Lower leg skin (tissue), 4 donors: ENCODE data around the gene DNASE1L1. TPM values are rescaled to one million over a fixed set of nuclear protein-coding genes. Genes with fewer than 3 reads are reported as not detected.

Source experiments
- DNase-seq, 2 donors: peaks; one replicate each; pipeline ENCODE4 v3.0.0-alpha.2; 2019; ENCODE audit warnings: low spot score in 2 of 2
- H3K4me3 ChIP-seq: fragments of 200-600 bp; sonication (generic); 2 replicates; pipeline ENCODE4 v1.5.1; 2017; ENCODE audit warnings: mild to moderate bottlenecking, low read depth; ENCODE audit not compliant: poor library complexity, severe bottlenecking
- POLR2A ChIP-seq, 2 donors: fragments of 450-650 bp; IDR thresholded peaks; one replicate each; pipeline ENCODE4 v1.6.1; 2016 to 2017; ENCODE audit warnings: antibody characterized with exemption in 2 of 2, mild to moderate bottlenecking in 1 of 2, moderate library complexity in 1 of 2
- WGBS, 2 donors: methylation state at CpG; one replicate each; pipeline ENCODE4 v1.1.5; 2018; 5-methylcytosine and 5-hydroxymethylcytosine counted together
- intact Hi-C: fragments of 100-400 bp; cut with DNase I; formaldehyde crosslinking; loops from one replicate; pipeline ENCODE4 v1.15.0; 2023; ENCODE audit warnings: low total_unique reads
- microRNA-seq, 2 donors: library from miRNA; unstranded; fragments of <30 nt; microRNA quantifications; one replicate each; pipeline ENCODE4, GENCODE V29; 2016; ENCODE audit warnings: borderline replicate concordance in 2 of 2, borderline number of aligned reads in 1 of 2
- total RNA-seq, 4 donors: library from RNA; depleted of rRNA; stranded (reverse); fragments of >200 nt; gene quantifications; one replicate each; pipeline ENCODE4 v1.1.0, GENCODE V29; 2016
- TF ChIP-seq, protein P1 (sequence below), 3 donors: fragments of 450-650 bp; IDR thresholded peaks; one replicate each; pipeline ENCODE4 v1.5.1; 2016; ENCODE audit warnings: antibody characterized with exemption in 3 of 3, mild to moderate bottlenecking in 3 of 3, moderate library complexity in 2 of 3

The DNASE1L1 gene
- total RNA-seq, 4 donors from 2014 or later: 10.5 to 28.5 (median 16.9) TPM

- no peak for DNase-seq
- H3K4me3 ChIP-seq: no peak overlapping the region
- intact Hi-C loops: no loop called here
- WGBS, 2 donors: 39 to 73% methylated on average over 5 to 14 of the region's 14 CpGs
- no peak for TF ChIP-seq POLR2A (IDR thresholded peaks at IDR 0.05)
- TF ChIP-seq, protein P1, sequence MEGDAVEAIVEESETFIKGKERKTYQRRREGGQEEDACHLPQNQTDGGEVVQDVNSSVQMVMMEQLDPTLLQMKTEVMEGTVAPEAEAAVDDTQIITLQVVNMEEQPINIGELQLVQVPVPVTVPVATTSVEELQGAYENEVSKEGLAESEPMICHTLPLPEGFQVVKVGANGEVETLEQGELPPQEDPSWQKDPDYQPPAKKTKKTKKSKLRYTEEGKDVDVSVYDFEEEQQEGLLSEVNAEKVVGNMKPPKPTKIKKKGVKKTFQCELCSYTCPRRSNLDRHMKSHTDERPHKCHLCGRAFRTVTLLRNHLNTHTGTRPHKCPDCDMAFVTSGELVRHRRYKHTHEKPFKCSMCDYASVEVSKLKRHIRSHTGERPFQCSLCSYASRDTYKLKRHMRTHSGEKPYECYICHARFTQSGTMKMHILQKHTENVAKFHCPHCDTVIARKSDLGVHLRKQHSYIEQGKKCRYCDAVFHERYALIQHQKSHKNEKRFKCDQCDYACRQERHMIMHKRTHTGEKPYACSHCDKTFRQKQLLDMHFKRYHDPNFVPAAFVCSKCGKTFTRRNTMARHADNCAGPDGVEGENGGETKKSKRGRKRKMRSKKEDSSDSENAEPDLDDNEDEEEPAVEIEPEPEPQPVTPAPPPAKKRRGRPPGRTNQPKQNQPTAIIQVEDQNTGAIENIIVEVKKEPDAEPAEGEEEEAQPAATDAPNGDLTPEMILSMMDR (IDR thresholded peaks at IDR 0.05): no peak
These were observed 57.0 kb downstream of the DNASE1L1 start for GRCh38 chrX:154352012-154352401.

Small RNAs within 50 kb of the gene (microRNA-seq; reads per million reads assigned to microRNA genes)
- 0 to 0.68 reads per million in 2 donors for gene MIR6858

Other genes starting within 250 kb of the DNASE1L1 start
- not detected for gene OPN1MW, start 226.7 kb downstream of the DNASE1L1 start, total RNA-seq
- gene OPN1MW2, start 189.5 kb downstream of the DNASE1L1 start, total RNA-seq: not detected
- not detected for gene OPN1MW3, start 151.7 kb downstream of the DNASE1L1 start, total RNA-seq
- 1 to 10 TPM in 2 of 4 donors, not detected in 2; 1.1 to 2.4 TPM for gene TEX28, start 114.1 kb downstream of the DNASE1L1 start, total RNA-seq
- gene TKTL1, start 113.5 kb downstream of the DNASE1L1 start, total RNA-seq: 1 to 10 TPM in 1 of 4 donors, under 1 TPM in 2, not detected in 1; 0.42 to 1.1 (median 0.46) TPM
- 100 to 1,000 TPM; 278 to 636 (median 365) TPM for gene FLNA, start 34.6 kb downstream of the DNASE1L1 start, total RNA-seq
- 10 to 100 TPM; 43.4 to 67.0 (median 52.1) TPM for gene EMD, start 30.0 kb downstream of the DNASE1L1 start, total RNA-seq
- gene RPL10, start 10.9 kb downstream of the DNASE1L1 start, total RNA-seq: 1,000 to 10,000 TPM; 3,266 to 8,500 (median 5,564) TPM
- gene TAFAZZIN, start 2.3 kb upstream of the DNASE1L1 start, total RNA-seq: 10 to 100 TPM; 34.1 to 89.6 (median 49.0) TPM
- 10 to 100 TPM; 71.0 to 93.5 (median 78.4) TPM for gene ATP6AP1, start 19.4 kb upstream of the DNASE1L1 start, total RNA-seq
- gene GDI1, start 27.9 kb upstream of the DNASE1L1 start, total RNA-seq: 10 to 100 TPM; 50.5 to 83.5 (median 61.5) TPM
- gene FAM50A, start 34.9 kb upstream of the DNASE1L1 start, total RNA-seq: 10 to 100 TPM; 18.9 to 37.0 (median 22.7) TPM
- 10 to 100 TPM; 10.2 to 30.2 (median 13.5) TPM for gene PLXNA3, start 49.0 kb upstream of the DNASE1L1 start, total RNA-seq
- 10 to 100 TPM; 22.9 to 50.0 (median 28.5) TPM for gene LAGE3, start 70.0 kb upstream of the DNASE1L1 start, total RNA-seq
- 10 to 100 TPM; 33.7 to 57.0 (median 50.7) TPM for gene UBL4A, start 77.4 kb upstream of the DNASE1L1 start, total RNA-seq
- gene SLC10A3, start 81.4 kb upstream of the DNASE1L1 start, total RNA-seq: 10 to 100 TPM; 53.4 to 67.3 (median 57.4) TPM
- gene FAM3A, start 107.0 kb upstream of the DNASE1L1 start, total RNA-seq: 10 to 100 TPM; 42.5 to 61.7 (median 47.2) TPM
- gene G6PD, start 137.6 kb upstream of the DNASE1L1 start, total RNA-seq: 10 to 100 TPM; 31.1 to 49.6 (median 35.6) TPM
- 10 to 100 TPM; 14.1 to 62.5 (median 22.1) TPM for gene IKBKG, start 138.4 kb upstream of the DNASE1L1 start, total RNA-seq
- not detected for gene CTAG1A, start 175.9 kb upstream of the DNASE1L1 start, total RNA-seq
- gene CTAG1B, start 210.0 kb upstream of the DNASE1L1 start, total RNA-seq: not detected
- gene CTAG2, start 244.3 kb upstream of the DNASE1L1 start, total RNA-seq: not detected